Mesenteric fat pad (tissue), 1 donor: ENCODE measurements around the gene NIPBL. TPM values are rescaled to one million over a fixed set of nuclear protein-coding genes. Genes with fewer than 3 reads are reported as not detected.
"Not testable (repeated sequence)": the region's sequence is repeated elsewhere in the genome, so short reads cannot be mapped to it uniquely, and the experiment has no call there.

Experiments used
- DNase-seq: peaks from one replicate; pipeline ENCODE4 v3.0.0-alpha.2; 2020; ENCODE audit warnings: low spot score
- total RNA-seq: library from RNA; stranded (reverse); fragmentation: NEBNext Ultra II Directional; extraction: Animal tissue kit (Norgen Biotek cat#: 25700); gene quantifications from one replicate; pipeline ENCODE4 v1.2.1, GENCODE V29; 2021
- donor health status: DM: yes; HTN: yes; CAD: no.

NIPBL gene
- total RNA-seq, 1 donor from 2014 or later, result 57.3 TPM

DNA sequence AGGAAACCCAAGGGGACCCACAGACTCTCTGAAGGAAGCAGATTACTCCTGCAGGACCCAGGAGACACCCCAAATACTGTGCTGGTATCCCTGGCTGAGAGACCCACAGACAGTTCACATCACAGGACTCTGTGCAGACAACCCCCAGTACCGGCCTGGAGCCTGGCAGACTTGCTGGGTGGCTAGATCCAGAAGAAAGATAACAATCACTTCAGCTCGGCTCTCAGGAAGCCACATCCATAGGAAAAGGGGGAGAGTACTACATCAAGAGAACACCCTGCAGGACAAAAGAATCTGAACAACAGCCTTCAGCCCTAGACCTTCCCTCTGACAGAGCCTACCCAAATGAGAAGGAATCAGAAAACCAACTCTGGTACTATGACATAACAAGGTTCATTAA, 206.4 kb downstream of the NIPBL start:
- DNase-seq, result not testable (repeated sequence)

DNA sequence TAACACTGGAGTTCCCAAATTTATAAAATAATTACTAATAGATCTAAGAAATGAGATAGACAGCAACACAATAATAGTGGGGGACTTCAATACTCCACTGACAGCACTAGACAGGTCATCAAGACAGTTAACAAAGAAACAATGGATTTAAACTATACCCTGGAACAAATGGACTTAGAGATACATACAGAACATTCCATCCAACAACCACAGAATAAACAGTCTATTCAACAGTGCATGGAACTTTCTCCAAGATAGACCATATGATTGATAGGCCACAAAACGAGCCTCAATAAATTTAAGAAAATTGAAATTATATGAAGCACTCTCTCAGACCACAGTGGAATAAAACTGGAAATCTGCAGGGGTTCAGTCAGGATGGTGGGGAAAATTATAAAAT, 209.5 kb downstream of the NIPBL start:
- DNase-seq, result not testable (repeated sequence)

DNA sequence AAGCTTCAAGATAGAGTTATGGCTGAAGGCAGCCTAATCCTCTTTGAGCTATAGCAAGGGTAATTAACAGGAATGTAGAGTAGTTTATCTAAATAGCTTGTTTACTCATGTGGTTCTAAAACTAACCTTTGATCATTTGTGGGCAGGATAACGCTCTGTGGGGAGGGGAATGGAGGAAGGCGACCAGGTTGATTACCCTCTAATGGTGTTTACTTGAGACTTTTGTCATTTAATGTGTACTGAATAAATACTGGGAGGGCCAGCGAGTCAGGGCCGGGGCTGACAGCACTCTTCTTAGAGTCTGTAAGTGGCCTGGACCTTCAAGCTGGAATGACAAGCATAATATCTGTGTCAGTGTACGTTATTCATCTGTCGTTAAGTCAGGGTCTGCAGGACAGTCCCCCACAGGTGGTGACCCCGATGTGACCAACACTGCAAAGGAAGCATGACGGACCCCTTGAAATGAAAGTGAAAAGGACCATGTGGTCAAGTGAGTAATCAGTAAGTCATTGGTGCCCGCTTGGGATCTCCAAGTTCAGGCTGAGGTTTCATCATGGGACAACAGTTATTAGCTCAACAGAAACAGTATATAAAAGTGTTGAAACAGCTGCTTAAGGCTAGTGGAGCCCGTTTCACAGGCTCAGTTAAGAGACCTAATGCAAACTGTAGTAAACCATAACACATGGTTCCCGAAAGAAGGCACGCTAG, 210.1 kb downstream of the NIPBL start:
- no peak for DNase-seq

DNA sequence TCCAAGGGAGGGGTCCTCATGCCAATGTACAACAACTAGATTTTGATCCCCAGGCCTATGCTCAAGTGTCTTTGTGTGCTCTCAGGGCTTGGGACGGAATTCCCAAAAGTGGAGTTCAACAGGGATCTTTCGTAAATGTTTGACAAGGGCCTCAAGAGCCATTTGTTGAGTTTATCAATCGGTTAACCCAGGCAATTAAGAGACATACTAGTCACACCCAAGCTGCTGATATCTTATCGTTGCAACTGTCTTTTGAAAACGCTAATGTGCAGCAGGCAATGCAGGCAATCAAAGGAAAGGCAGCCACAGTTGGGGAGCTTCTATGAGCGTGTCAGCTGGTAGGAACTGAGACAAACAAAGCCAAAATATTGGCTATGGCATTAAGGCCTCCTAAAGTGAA, 211.4 kb downstream of the NIPBL start:
- no peak for DNase-seq

DNA sequence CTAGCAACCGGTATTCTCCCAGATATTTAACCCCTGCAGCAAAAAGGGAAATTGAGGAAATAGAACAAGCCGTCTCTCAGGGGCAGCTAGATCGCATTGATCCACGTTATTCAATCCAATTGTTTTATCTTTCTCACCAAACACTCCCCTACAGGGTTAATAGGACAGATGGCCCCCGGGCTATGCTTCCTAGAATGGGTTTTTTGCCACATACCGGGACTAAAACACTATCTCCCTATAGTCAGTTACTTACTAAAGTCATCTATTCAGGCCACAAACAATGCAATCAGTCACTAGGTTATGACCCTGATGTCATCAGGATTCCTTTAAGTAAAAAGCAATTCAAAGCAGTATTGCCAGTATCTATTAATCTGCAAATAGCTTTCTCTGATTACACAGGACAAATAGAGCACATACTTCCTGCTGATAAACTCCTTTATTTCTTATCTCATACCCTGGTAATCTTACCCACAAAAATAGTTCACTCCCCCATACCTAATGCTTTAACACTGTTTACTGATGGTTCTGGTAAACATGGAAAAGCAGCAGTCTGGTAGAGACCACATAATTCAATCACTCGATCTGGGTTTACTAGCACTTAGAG, 213.7 kb downstream of the NIPBL start:
- no peak for DNase-seq

DNA sequence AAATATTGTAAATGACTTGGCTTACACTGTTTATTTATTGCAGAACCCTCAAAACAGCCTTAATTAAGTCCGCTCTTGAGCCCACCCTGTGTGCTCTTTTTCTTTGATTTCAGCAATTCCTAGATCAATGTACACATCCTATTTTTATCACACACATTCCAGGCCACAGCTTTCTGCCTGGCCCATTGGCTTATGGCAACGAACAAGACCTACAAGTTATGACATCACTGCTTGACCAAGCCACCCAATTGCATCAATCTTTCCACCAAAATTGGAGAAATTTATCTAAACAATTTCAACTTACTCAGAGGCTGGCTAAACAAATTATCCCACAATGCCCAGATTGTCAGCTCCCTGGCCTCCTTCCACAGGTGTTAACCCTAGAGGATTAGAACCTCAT, 214.2 kb downstream of the NIPBL start:
- no peak for DNase-seq

DNA sequence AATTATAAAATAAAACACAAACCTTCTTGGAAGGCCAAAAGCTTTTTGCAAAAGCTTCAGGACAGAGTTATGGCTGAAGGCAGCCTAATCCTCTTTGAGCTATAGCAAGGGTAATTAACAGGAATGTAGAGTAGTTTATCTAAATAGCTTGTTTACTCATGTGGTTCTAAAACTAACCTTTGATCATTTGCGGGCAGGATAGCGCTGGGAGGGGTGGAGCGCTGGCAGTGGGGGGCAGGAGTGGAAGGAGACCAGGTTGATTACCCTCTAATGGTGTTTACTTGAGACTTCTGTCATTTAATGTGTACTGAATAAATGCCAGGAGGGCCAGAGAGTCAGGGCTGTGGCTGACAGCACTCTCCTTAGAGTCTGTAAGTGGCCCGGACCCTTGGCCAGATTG, 217.2 kb downstream of the NIPBL start:
- DNase-seq, result not testable (repeated sequence)

DNA sequence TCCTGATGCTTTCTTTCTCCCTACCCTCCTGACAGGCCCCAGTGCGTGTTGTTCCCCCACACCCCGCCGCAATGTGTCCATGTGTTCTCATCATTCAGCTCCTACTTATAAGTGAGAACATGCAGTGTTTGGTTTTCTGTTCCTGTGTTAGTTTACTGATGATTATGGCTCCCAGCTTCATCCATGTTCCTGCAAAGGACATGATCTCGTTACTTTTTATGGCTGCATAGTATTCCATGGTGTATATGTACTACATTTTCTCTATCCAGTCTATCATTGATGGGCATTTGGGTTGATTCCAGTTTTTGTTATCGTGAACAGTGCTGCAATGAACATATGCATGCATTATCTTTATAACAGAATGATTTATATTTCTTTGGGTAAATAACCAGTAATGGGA, 222.7 kb downstream of the NIPBL start:
- not testable (repeated sequence) for DNase-seq

DNA sequence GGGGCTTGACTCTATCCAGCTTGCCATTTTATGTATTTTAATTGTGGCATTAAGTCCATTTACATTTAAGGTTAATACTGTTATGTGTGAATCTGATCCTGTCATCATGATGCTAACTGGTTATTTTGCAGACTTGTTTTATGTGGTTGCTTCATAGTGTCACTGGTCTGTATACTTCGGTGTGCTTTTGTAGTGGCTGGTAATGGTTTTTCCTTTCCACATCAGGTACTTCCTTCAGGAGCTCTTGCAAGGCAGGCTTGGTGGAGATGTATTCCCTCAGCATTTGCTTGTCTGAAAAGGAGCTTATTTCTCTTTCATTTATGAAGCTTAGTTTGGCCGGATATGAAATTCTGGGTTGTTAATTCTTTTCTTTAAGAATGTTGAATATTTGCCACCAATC, 226.7 kb downstream of the NIPBL start:
- no peak for DNase-seq

DNA sequence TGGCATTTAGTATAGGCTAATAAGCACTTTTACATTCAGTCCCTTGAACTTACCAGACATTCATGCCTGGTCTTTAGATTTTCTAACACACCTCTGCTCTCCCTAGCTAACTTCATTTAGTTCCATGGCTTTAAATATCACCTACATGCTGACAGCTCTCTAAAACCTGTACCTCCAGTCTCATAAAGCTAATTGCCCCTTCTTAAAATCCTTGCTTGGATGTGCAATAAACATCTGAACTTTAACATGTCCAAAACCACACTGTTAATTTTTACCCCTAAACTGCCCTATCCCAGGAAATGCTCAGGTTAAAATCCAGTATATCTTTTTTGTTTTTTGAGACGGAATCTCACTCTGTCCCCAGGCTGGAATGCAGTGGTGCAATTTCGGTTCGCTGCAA, 232.8 kb downstream of the NIPBL start:
- DNase-seq, result no peak

DNA sequence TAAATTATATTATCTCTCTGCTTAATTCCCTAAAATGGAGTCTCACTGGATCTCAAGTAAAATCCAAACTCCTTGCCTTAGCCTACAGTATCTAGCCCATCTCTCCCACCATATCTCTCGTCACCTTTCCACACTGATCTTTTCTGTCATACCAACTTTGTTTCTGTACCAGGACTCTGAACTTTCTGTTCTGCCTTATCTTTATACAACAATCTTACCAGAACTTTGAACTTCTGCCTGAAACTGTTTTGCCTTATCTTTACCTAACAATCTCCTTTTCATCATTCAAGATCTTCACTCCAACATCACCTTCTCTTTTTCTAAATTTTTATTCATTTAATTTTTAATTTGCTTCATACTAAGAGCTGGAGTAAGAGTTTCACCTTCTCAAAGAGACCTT, 233.6 kb downstream of the NIPBL start:
- no peak for DNase-seq

DNA sequence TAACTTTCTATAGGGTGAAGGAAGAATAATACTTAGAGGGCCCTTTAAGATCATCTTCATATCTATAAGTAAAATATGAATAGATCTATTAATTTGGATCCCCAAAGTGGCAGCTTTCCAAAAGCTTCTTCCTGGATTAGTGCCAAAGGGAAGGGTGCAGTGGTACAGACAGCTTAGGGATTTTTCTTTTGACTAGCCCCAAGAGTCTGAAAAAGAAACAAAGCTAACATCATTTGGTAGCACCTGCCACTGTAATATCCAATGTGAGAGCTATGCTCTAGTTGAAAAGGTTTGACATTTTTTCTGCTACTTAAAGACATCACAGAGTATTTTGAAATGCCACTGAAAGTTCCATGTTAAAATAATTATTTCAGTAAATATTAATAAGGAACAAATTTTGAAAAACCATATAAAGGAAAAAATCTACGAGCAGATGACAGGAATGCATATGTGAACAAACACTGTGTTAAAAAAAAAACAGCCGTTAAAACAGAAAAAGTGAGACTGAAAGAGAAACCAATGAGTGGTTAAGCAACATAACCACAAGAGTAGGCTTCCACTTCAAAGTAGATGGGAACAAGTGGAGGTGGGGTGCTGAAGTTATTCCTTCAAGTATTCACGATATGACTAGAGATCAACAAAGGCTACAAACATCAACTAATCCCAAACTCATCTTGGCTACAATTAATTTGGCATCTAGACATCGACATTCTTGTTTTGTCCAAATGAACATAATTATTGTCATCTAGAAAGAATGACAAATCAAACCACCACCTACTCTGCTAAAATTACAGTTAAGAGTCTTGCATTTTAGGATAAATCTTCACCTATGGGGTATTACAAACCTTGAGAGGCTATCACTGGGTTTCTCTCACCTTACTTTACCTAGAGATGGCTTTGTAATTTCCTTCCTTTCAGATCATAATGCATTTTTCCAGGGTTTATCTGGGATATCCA, 235.1 kb downstream of the NIPBL start:
- no peak for DNase-seq

DNA sequence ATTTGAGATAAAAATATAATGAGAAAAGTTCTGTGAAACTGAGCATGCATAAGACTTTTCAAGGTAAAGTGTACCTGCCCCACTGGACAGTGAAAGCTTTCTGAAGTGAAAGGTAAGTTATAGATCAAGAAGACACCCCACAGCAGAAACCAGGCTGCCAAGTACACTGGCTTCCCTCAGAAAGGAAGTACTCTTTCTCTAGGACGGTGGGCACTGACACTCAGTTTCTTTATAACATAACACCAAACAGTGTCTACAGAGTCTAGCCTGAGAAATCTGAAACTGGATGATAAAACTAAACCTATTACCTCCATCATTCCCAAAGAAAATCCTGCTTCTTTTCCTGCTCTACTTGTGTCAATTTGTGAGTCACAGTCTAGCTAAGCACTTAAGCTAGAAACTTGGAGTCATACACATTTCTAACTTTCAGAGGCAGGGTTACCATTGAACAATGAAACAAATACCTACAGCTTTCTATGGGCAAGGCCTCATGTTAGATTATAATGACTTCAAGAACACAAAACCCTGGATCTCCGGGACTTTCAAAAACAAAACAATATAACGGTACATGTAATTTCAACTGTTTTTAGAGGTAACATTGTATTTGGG, 235.9 kb downstream of the NIPBL start:
- no peak for DNase-seq
